HG03575 (cell line): Measurements from ENCODE around the gene PHC3.
"Not testable (repeated sequence)": the region's sequence is repeated elsewhere in the genome, so short reads cannot be mapped to it uniquely, and the experiment has no call there.

Source experiments
- ATAC-seq: cut with Tn5 transposase; IDR thresholded peaks from one replicate; pipeline ENCODE4 v1.9.1; 2021; ENCODE audit not compliant: unreplicated experiment, insufficient number of reproducible peaks, low FRiP score; ENCODE audit errors: extremely low read depth

The PHC3 gene

DNA sequence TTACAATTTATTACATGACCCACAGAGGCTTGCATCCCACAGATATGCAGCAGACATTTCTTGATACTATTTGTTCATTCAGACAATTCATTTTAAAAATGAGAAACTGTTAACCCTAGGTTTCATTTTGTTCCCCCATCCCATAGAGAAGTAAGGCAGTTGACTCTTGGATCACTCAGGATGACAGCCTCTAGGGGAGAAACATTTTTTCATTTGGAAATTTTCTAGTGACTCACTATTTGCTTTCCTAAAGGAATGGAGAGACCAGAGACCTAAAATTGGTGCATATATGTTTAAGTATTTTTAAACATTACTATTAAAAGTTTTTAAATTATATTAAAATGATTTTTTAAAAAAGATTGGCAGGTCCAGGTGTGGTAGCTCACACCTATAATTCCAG, 19.5 kb upstream of the PHC3 start:
- no peak for ATAC-seq

DNA sequence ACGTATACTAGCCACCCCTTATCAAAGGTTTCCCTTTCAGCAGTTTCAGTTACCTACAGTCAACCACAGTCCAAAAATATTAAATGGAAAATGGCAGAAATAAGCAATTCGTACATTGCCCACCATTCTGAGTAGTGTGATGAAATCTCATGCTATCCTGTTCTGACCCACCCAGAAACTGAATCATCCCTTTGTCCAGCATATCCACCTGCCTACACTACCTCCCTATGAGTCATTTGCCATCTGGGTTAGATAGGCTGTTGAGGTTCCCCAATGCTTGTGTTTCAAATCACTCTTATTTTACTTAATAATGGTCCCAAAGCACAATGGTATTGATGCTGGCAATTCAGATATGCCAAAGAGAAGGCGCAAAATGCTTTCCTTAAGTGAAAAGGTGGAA, 15.3 kb upstream of the PHC3 start:
- ATAC-seq = no peak

GRCh38 chr3:170195759-170196158, 14.2 kb upstream of the PHC3 start:
- ATAC-seq = not testable (repeated sequence)

DNA sequence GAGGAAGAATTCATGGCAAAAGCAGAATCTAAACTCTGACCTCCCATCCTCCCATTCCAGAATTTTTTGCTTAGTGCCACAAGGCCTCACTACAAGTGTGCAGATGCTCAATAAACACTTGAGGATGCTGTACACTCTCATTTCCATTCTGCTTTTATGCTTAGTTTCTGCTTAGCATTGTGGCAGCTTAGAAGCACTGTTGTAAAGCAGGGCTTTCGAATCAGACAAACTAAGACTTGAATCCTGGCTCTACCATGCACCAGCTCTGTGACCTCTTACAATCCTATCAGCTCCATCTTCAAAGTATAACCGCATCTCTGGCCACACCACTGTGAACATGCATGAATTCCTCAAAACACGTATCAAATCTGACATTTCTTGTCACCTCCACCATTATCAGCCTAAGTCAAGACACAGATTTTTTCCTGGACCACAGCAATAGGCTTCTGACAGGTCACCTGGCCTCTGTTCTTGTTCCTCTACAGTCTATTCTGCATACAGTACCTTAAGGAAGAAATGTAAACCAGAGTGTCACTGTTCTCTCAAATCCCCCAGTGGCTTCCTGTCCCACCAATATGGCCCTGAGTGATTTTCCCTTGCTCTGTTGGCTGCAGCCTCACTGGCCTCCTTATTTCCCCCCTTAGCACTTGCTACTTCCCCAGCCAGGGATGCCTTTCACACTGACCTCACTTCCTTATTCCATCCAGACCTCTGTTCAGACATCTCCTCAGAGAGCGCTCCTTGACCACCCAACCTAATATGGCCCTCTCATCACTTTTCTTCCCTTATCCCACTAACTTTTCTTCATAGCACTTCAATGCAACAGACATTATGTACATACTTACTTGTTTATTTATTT, 8.1 kb upstream of the PHC3 start:
- ATAC-seq = no peak

GRCh38 chr3:170180079-170180907, 1.2 kb downstream of the PHC3 start:
- no peak for ATAC-seq

GRCh38 chr3:170179432-170179831, 2.1 kb downstream of the PHC3 start:
- ATAC-seq = no peak

- ATAC-seq = no peak
These were observed 2.9 kb downstream of the PHC3 start for GRCh38 chr3:170178651-170179050.

- no peak for ATAC-seq
These were observed 10.0 kb downstream of the PHC3 start for GRCh38 chr3:170171563-170171962.

DNA sequence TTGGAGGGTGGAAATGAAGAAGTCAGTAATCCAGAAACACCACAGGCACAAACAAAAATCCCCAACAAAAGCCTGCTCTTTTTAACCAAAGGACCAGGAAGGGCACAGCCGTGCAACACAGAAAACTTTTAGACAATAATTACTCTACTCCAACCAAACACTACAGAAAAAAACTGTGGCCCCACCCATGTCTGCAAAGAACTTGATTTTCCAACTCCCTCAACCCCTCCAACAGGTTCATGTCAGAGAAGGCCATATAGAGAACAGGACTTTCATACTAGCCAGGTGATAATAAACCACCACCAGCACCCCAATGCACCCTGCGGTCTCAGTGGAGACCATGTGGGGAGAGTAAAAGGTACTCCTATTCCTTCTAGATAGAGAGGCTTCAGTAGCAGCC, 16.8 kb downstream of the PHC3 start:
- no peak for ATAC-seq

GRCh38 chr3:170163956-170164645, 17.4 kb downstream of the PHC3 start:
- no peak for ATAC-seq

GRCh38 chr3:170162630-170163029, 18.9 kb downstream of the PHC3 start:
- no peak for ATAC-seq

- ATAC-seq = no peak
These were observed 19.5 kb downstream of the PHC3 start for GRCh38 chr3:170162052-170162451.

GRCh38 chr3:170159933-170160332, 21.6 kb downstream of the PHC3 start:
- no peak for ATAC-seq

DNA sequence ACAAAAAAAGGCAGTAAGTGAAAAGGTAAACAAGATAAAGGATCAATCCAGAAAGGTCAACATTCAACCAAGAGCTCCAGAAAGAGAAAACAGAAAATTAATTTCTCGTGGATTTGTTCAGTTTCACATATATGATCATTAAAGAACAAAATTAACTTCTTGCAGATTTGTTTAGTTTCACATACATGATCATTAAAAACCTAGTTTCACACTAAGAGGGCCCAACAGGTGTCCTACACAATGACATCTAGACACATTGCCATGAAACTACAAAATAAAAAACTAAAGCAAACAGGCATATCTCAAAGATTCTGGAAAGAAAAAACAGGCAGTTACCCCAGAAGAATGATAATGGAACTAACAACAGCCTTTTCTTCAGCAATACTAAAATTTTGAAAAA, 22.1 kb downstream of the PHC3 start:
- no peak for ATAC-seq

DNA sequence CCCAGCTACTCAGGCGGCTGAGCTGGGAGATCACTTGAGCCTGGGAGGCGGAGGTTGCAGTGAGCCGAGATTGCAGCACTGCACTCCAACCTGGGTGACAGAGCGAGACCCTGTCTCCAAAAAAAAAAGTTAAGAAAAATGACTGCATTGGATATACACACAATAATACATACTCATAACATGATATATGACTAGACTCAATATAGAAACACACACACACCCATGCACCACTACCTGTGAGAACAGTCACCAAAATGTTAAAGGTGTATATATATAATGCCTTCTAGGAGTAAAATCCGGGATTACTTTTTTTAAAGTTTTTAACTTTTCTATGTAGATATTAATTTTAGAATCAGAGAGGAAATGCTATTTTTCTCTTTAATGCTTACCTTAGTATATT, 25.9 kb downstream of the PHC3 start:
- no peak for ATAC-seq

- peak; percentile 86 for ATAC-seq
These were observed 26.9 kb downstream of the PHC3 start for GRCh38 chr3:170154569-170155143.

- peak; percentile 8 for ATAC-seq
These were observed 27.4 kb downstream of the PHC3 start for GRCh38 chr3:170154084-170154483.

DNA sequence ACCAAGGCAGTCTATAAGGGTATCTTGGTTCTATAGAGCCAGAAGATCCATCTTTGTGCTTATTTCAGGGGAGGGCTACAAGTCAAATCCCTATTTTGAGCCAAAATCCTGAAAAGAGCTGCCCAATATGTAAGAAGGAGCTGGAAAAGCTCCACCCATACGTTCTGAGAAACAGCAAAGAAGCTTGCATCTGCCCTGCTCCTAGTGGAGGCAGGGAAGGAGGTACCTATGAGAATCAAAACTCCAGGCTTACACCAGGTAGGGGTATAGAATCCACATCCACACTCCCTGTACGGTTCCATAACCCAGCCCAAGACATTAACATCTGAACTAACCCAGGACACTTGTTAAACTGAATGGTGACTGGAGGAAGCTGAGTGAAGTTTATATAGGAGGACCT, 30.0 kb downstream of the PHC3 start:
- no peak for ATAC-seq

GRCh38 chr3:170149016-170149415, 32.5 kb downstream of the PHC3 start:
- no peak for ATAC-seq
